HT1080 (cell line): ENCODE data around the gene NT5C3A. TPM values are rescaled to one million over a fixed set of nuclear protein-coding genes. Genes with fewer than 3 reads are reported as not detected.
"Not testable (repeated sequence)": the region's sequence is repeated elsewhere in the genome, so short reads cannot be mapped to it uniquely, and the experiment has no call there.

Source experiments
- DNase-seq: peaks from one replicate; pipeline ENCODE4 v3.0.0-alpha.2; 2015; ENCODE audit warnings: low read depth
- polyA plus RNA-seq, 2 experiments: library from polyadenylated mRNA; depleted of rRNA; stranded (reverse); fragments of >200 nt; gene quantifications; 2 replicates each; pipeline ENCODE4 v1.2.3, GENCODE V29; 2015
- total RNA-seq: library from RNA; depleted of rRNA; stranded (reverse); fragments of >200 nt; shearing (Covaris generic); gene quantifications from 2 replicates; pipeline ENCODE4 v1.2.3, GENCODE V29; 2014; rRNA removed

Gene NT5C3A
- total RNA-seq = 29.4 and 30.3 TPM in 2 replicates
- polyA plus RNA-seq (2015; cell fraction: cytosol; rRNA removed) = 29.5 and 33.7 TPM in 2 replicates
- 34.0 and 35.1 TPM in 2 replicates for polyA plus RNA-seq (2015; cell fraction: nucleus; rRNA removed)

DNA sequence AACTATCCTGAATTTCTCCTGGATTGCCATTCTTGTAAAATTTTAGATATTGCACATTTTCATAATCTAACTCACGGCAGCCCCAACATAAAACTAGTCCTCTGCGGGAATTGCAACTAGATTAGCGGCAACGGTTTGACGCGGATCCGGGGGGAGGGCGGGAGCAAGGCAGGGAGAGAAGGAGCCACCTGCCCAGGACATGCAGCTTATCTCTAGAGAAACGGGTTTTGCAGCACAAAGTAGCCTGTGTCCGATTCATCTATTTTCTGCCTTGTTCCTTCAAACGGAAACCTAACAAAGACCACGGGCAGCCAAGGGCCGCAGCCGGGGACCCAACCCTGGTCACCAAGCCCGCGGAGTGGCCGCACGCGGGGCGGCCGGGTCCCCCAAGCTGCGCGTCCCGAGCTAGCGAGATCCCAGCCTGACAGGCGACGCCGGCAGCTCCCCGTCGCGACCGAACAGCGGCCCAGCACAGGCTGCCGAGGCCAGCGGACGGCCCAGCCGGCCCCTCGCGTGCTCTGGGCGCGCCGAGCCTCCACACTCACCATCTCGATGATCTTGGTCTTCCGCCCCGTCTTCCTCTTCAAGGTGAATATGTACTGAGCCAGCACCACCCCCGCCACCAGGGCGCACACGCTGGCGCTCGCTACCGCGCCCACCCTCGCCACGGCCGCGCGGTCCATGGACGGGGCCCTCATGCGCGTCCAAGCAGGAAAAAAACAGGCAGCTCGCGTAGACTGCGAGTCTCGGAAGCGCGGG is at the start of gene NT5C3A:
TSS of gene NT5C3A (minus strand) at position 754 of the 759 bp plus-strand sequence. CDS start at position 683, 71 bp downstream.
- DNase-seq = no peak

DNA sequence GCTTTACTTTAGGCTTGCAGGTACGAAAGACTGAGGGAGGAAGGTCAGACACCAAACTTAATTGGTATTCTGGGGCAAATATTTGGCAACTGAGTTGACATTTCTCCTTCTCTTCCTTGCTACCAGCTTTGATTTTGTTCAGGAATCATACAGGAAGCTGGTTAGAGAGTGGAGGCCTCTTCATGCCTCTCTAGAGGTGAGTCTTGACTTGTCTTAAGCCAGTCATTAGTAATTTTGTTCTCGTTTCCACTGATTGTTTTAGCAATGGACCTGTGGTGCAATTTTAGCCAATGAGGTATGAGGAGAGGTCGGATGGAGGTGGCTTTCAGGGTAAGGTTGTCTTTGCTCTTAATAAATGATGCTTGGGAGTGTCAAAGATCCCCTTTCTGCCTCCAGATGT is 49.0 kb upstream of the NT5C3A start:
- no peak for DNase-seq

DNA sequence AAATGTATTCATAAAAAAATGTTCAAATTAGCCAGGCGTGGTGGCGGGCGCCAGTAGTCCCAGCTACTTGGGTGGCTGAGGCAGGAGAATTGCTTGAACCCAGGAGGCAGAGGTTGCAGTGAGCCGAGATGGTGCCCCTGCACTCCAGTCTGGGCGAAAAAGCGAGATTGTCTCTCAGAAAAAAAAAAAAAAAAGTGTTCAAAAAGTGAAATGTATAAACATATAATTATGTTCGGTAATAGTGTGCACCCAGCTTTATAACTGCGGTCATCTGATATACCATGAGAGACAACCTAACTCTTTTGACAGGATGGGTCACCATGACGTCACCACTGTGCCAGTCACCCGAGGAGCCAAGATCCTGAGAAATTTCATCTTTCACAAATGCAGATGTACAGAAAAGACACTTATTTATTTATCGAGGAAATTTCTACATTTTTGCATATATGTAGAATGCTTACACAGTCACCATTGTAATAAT is 47.2 kb upstream of the NT5C3A start:
- DNase-seq = peak; percentile 40

DNA sequence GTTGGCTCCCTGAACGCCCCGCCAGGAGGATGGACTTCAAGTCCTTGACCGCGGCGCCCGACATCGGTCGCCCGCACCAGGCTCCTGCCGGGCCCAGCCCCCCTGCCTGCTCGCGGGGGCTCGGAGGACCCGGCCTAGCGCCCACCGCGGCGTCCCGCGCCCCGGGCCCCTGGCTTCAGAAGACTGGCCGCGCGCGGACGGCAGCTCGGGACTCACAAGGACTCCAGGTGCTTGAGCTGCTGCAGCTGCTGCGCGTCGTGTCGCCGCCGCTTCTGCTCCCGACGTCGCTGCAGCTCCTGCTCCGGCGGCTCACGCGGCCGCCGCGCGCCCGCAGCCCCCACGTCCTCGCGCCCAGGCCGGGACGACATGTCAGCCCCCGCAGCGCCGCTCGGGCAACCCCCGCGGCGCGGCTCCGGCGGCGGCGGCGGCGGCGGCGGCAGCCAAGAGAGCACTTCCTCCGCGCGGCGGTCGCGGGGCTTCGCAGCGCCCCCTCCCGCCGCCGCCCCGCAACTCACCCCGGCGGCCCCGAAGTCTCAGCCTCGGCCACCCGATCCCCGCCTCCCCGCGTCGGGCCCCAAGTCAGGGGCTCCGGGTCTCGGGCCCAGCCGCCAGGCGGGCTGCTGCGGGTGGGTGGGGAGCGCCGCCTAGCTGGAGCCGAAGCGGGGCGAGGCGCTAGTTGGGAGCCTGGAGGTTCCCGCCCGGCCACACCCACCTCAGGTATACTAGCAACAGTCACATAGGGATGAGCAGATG is 46.6 kb upstream of the NT5C3A start, which contains the start of gene RP9:
TSS of gene RP9 (minus strand) at position 400 of the 753 bp plus-strand sequence. CDS start at position 368, 32 bp downstream.
- DNase-seq = peak; percentile 63

DNA sequence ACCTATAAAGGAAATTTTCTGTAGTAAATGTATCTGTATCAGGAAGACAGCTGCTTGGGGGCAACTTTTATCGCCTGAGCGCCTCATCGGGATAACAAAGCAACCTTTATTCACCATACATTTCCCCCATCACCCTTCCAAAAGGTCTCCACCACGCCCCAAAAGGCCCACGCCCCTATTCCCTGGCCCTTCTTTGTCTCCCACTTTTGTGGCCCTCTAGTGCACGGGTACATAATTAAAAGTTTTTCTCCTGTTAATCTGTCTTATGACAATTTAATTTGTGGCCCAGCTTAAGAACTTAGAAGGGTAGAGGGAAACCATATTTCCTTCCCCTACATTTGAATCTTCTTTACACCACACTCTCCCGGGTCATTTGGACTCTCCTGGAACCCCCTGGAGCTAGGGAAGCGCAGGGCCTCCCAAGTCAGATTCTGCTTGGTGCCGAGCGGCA is 46.0 kb upstream of the NT5C3A start:
- peak; percentile 18 for DNase-seq

DNA sequence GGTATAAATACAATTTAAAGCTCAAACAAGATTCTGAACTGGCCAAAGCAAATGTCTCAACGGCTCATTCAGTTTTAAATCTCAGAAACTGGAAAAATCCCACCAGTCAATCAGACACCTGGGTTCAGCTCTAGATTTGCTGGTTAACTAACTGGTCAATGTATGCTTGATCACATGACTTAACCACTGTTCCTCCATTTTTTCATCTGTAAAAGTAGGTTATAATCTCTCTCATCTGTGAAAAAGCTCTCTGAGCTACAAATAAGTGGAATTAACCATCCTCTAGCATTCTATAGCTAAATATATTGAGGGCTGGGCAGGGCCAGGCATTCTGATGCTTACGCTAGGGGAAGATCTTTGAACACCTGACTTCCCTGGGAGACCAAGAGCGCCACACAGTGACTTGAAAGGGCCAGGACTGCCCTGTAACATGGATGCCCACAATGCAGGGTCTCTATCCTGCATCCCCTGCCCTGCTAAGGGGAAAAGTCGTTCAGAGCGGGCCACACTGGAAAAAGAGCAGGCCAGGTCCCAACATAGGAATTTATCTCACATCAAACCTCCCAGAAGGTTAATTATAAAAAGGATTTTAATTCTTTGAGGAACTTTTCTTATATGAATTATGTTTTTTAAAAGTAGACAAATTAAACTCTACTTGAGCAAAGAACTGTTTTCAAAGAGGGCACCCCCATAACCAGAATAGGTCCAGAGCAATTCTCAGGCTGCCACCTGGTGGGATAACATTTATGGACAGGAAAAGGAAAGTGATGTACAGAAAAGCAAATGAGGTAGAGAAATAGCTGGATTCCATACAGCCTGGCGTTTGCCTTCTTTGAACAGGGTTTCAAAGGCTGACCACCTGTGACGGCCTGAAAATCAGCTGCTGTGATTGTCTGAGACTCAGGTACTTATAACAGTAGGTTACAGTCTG is 44.8 kb upstream of the NT5C3A start:
- peak; percentile 55 for DNase-seq

DNA sequence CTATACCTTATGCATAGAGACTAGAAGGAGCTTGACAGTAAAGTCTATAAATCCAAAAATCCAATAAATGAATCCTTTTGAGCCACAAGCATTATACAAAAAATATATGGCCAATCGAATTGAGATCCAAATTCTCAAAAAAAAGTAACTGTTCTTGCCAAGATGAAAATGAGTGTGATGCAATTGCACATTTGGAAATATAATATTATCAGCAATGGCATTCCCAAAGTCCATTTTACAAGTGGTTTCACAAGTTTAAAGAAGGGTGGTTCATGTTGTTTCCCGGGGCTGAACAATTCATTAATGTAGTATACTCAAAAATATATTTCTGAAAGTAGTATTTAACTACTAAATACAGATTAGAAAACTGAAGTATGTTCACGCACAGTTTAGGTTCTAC is 39.3 kb upstream of the NT5C3A start:
- no peak for DNase-seq

DNA sequence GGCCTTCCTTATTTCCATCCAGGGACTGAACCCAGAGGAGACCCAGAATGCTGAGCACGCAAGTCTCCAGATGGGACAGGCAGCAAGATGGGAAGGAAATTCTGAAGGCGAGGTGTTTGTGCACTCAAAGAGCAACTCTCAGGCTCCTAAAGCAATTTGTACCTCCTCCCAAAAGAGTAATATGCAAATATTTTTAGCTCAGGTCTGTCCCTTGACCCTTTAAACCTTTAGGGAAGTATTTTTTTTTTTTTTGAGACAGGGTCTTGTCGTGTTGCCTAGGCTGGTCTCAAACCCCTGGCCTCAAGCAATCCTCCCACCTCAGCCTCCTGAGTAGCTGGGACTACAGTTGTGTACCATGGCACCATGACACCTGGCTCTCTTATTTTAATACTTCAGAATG is 38.2 kb upstream of the NT5C3A start:
- DNase-seq = no peak

DNA sequence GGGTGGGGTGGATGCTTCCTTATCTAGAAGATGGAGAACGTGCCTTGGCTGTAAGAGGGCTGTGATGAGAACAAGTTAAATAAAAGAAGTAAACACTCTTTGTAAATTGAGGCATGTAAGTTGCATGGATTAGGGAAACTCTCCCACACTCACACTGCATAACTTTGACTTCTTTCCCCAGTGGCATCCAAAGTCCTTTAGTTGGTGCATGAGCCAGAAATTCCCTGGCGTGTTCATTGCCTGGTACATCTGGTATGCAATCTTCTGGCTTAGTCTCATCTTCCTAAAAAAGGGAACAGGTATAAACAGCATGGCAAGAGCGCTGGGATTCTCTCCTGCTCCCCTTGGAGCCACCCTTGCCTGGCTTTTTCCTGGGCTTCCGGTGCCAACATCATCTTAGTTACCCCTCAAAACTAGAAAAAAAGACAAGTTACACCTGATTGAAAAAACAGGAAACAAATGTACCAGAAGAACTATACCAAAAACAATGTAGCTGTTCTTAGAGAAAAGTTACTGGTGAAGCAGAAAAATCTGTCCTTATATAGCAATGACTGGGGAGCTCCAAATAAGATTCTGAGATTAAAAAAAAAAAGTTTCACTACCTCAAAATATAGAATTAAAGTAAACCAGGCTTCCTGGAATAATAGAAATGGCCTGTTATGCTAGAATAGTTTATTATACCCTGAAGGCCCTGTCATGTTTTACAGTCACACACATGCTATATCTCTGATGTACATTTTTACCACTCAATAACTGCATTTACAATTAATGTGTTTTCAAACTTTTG is 36.8 kb upstream of the NT5C3A start:
- no peak for DNase-seq

DNA sequence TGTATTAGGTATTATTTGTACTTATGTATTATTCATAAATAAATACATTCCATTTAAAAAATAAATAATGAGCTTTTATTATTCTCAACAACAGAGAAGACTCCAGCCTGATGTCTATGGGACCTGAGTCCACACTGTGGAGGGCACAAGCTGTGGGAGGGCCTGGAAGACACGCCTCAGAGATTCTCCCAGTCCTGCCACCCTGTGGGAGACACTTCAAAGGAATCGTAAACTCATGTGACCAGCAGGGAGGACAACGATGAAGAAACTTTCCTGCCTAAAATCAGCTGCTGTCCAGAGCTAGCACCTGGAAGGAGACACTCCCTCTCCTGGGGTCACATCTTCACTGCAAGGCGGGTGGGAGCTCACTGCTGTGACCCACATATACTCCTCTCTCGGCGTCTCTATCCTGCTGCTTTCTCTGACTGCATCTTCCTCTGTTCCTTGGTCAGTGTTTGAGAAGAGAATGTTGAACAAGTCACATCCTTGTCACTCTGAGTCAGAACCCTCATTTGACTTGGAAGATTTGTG is 32.2 kb upstream of the NT5C3A start:
- not testable (repeated sequence) for DNase-seq

DNA sequence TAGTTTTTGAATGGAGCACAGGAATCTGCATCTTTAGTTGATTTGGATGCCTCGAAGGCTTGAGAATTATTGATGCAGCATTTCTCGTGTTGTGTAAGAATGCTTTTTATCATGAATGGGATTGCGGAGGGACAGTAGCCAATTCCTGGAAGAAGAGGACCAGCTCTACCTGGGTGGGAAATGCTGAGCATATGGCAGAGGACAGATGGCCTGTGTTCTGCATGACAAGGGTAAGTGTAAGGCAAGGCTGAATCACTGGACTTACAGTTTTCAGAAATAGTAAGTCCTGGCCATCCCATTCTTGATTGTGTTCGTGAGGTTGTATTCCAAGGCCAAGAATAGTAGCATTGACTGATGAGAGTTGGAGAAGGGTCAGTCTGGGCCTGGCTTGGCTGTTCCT is 30.7 kb upstream of the NT5C3A start:
- DNase-seq = no peak

DNA sequence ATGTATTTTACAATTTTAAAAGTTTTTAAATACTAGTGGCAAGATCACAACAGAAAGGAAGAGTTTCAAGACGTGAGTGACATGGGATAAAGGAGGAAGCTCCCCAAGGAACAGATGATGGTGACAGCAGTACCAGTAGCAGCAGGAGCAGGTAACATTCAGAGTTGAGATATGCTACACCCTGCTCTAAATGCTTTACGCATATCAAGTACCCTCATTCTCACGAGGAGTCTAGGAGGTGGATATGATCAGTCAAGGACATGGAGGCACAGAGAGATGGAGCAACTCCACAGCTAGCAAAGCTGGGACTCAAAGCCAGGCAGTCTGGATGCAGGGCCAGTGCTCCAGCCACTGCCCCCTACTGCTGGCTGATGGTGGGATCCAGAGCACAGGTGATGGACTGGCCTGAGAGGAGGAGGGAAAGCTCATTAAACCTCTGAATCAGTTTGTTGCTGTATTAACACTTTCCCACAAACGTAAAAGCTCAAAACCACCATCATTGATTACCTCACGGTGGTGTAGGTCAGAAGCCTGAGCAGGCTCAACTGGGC is 29.1 kb upstream of the NT5C3A start:
- no peak for DNase-seq

DNA sequence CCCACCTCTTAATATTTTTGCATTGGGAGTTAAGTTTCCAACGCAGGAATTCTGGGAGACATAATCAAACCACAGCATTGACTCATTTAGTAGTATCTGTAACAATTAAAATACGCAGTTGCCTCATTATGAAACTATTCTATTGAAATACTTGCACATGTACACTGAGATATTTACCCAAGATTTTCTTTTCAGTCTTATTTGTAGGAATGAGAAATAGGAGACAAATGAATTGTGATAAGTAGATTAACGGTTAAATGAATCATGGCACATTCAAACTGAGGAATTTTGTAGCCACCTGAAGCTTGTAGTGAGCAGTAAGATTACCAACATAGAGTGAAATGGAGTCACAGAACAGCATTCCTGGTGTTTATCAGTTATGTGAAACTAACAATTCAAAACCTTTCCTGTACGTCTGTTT is 28.5 kb upstream of the NT5C3A start:
- peak; percentile 34 for DNase-seq

DNA sequence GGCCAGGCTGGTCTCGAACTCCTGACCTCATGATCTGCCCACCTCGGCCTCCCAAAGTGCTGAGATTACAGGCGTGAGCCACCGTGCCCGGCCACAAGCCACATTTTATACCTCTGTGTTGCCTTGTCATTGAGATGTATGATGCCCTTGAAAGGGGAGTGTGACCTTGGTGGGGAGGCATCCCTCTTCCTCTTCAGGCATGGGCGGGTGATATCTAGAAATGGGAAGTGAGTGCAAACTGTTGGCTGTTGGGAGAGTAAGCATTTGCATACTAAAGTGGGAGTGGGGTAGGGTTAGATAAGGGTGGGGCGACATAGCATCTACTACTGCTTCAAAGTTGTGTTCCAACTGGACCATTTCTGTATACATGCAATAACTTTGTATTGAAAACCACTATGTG is 26.6 kb upstream of the NT5C3A start:
- no peak for DNase-seq

DNA sequence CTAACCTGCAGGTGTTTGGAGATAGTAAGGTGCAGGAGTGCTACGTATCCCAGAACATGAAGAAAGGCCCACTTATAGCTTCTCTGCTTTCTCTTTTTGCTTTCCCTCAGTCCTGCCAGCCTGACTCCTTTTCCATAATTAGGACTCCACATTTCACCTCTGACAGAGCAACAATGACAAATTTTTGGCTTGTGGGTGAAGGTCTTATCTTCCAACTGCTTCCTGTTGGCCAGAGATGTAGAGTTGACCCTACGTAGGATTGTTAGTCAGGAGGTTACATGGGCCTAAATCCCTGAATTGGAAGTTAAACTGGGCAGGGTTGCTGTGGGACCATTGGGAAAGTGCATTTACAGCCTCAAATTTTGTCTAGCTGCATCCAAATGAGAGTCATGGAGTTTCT is 25.3 kb upstream of the NT5C3A start:
- DNase-seq = no peak

DNA sequence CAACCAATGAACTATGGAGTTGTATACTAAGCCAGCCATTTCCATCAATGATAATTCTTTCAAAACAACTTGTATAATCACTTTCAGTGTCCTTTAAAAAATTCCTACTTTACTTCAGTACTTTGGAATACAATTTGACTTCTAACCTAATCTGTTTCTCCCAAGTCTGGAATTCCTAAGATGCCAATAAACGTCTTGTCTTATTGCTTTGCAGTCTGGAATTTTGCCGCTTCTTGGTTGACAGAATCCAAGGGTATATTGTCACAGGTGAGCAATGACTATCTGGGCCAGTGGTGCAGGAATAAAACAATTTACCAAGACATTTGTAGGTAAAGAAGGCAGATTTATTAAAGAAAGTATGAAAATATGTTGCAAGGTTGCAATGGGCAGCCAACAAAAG is 24.8 kb upstream of the NT5C3A start:
- DNase-seq = no peak

DNA sequence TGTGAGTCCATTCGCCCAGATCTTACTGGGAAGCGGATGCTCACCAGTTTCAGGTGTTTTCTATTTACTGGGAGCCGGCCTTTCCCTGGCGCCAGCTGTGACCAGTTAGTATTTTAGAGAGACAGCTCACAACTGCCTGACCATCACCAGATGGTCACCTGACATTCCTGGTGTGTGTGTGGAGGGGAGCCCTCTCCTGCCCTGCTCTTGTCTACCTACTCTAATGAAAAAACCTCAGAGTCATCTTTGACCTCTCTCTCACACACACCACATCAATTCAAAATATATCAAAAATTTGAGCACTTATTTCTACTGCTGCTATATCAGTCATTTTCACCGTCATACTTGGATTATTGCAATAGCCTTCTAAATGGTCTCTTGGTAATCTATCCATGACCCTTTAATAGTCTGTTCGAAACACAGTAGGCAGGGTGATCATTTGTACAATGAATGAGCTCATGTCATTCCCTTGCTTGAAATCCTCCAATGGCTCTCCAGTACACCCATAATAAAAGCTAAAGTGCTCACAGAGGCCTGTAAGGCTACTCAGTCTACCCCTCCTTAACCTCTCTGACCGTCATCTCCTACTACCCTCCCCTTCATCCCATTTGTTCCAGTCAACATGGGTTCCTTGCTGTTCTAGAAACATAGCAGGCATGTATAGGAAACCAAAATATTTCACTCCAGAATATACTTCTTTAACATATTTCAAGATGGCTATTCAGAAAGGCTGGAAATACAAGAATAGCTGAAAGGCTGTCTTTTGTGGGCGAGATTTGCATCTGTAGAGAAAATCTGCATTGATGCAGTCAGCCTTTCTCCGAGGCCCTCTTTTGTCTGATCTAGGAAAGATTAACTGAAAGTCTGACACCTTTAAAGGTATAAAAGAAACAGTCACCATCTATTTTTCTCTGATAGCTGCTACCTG is 17.5 kb upstream of the NT5C3A start:
- DNase-seq = no peak

DNA sequence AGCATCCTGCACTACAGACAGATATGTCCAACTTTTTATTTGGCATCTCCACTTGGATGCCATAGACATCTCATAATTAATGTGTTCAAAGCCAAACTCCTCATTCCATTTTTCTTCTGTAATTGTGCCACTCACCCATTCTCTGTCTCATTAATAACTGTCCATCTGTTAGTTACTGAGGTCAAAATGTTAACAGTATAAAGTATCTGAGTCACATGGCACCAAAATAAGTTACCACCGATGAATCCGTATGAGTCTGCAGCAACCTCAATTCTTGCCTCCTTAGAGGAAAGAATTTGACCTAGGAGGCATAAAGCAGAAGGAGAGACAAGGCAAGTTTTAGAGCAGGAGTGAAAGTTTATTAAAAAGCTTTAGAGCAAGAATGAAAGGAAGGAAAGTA is 16.5 kb upstream of the NT5C3A start:
- no peak for DNase-seq
